HepG2 (cell line): ENCODE measurements around the gene TSPAN31. TPM values are rescaled to one million over a fixed set of nuclear protein-coding genes. Genes with fewer than 3 reads are reported as not detected.

Experiments used
- CEBPZ ChIP-seq: IDR thresholded peaks from 2 replicates; pipeline ENCODE4 v1.6.1; 2012; ENCODE audit warnings: low read length, improper control_type of control experiment
- DNMT3B ChIP-seq: conservative IDR thresholded peaks from 2 replicates; pipeline ENCODE4 v1.6.1; 2016; ENCODE audit warnings: missing biosample characterization, control low read depth
- EHMT2 ChIP-seq: fragments of 200-600 bp; sonication (generic); IDR thresholded peaks from 2 replicates; pipeline ENCODE4 v1.7.0; 2017; ENCODE audit warnings: antibody characterized with exemption, low read depth, low read length, borderline replicate concordance
- ETV5 ChIP-seq: IDR thresholded peaks from 2 replicates; pipeline ENCODE4 v1.6.1; 2018; ENCODE audit warnings: missing biosample characterization, missing genetic modification reagents, inconsistent platforms, borderline replicate concordance
- FOXP4 ChIP-seq: sonication (generic); formaldehyde crosslinking; IDR thresholded peaks from 2 replicates; pipeline ENCODE4 v1.4.0; 2020; ENCODE audit warnings: missing genetic modification reagents
- HIC2 ChIP-seq: sonication (generic); formaldehyde crosslinking; IDR thresholded peaks from 2 replicates; pipeline ENCODE4 v1.9.0; 2022; ENCODE audit warnings: low read depth, missing genetic modification reagents
- MYNN ChIP-seq: sonication (generic); formaldehyde crosslinking; IDR thresholded peaks from 2 replicates; pipeline ENCODE4 v1.4.0; 2020; ENCODE audit warnings: mild to moderate bottlenecking, low read depth, missing genetic modification reagents
- NPAS2 ChIP-seq: sonication (generic); formaldehyde crosslinking; IDR thresholded peaks from 2 replicates; pipeline ENCODE4 v1.8.0; 2022; ENCODE audit warnings: mild to moderate bottlenecking, missing genetic modification reagents, borderline replicate concordance
- NR1H2 ChIP-seq: sonication (generic); formaldehyde crosslinking; IDR thresholded peaks from 2 replicates; pipeline ENCODE4 v1.8.1; 2022; ENCODE audit warnings: low read depth, missing genetic modification reagents, borderline replicate concordance
- PAWR ChIP-seq: sonication (generic); formaldehyde crosslinking; IDR thresholded peaks from 2 replicates; pipeline ENCODE4 v1.4.0; 2020; ENCODE audit warnings: missing genetic modification reagents, mild to moderate bottlenecking, borderline replicate concordance
- PHF21A ChIP-seq: sonication (generic); formaldehyde crosslinking; IDR thresholded peaks from 2 replicates; pipeline ENCODE4 v1.5.0; 2020; ENCODE audit warnings: mild to moderate bottlenecking, missing genetic modification reagents
- SP4 ChIP-seq: sonication (generic); formaldehyde crosslinking; IDR thresholded peaks from 2 replicates; pipeline ENCODE4 v1.8.1; 2023; ENCODE audit warnings: mild to moderate bottlenecking, missing genetic modification reagents
- TEAD3 ChIP-seq: optimal IDR thresholded peaks from 2 replicates; pipeline ENCODE3; 2016; ENCODE audit warnings: borderline replicate concordance
- TFDP1 ChIP-seq: IDR thresholded peaks from 2 replicates; pipeline ENCODE4 v1.6.1; 2016; ENCODE audit warnings: missing compliant biosample characterization, missing genetic modification reagents, borderline replicate concordance
- YEATS4 ChIP-seq: sonication (generic); formaldehyde crosslinking; IDR thresholded peaks from 2 replicates; pipeline ENCODE4 v1.4.0; 2020; ENCODE audit warnings: missing genetic modification reagents, borderline replicate concordance
- ZBTB14 ChIP-seq: sonication (generic); formaldehyde crosslinking; IDR thresholded peaks from 2 replicates; pipeline ENCODE4 v1.4.0; 2020; ENCODE audit warnings: missing genetic modification reagents
- ZNF234 ChIP-seq: sonication (generic); formaldehyde crosslinking; conservative IDR thresholded peaks from 2 replicates; pipeline ENCODE4 v1.5.1; 2020; ENCODE audit warnings: mild to moderate bottlenecking, missing genetic modification reagents
- ZNF3 ChIP-seq: IDR thresholded peaks from 2 replicates; pipeline ENCODE4 v1.7.0; 2017; ENCODE audit warnings: inconsistent platforms
- ZNF598 ChIP-seq: sonication (generic); formaldehyde crosslinking; IDR thresholded peaks from 2 replicates; pipeline ENCODE4 v1.5.1; 2020; ENCODE audit warnings: mild to moderate bottlenecking, missing genetic modification reagents, borderline replicate concordance
- ZSCAN12 ChIP-seq: sonication (generic); formaldehyde crosslinking; IDR thresholded peaks from 2 replicates; pipeline ENCODE4 v1.9.0; 2021; ENCODE audit warnings: mild to moderate bottlenecking, missing genetic modification reagents
- polyA plus RNA-seq, 8 experiments: library from polyadenylated mRNA; depleted of rRNA in 3 of 8; stranded (reverse) in 7 of 8; unstranded in 1 of 8; fragments of >200 nt; fragmentation: Illumina TruSeq in 4 of 8; extraction: Trizol in 4 of 8; gene quantifications; 2 replicates each; pipeline versions ENCODE4 v1.2.1 to v1.2.3, GENCODE V29; 2011 to 2016; ENCODE audit warnings: low read depth in 4 of 8, missing spikeins in 1 of 8, mixed read lengths in 1 of 8; ENCODE audit not compliant: insufficient read depth in 1 of 8
- total RNA-seq, 5 experiments: library from RNA; depleted of rRNA; stranded (reverse); fragments of >200 nt; fragmentation: Illumina TruSeq; extraction: Trizol; gene quantifications; 2 replicates each; pipeline ENCODE4 v1.2.3, GENCODE V29; 2016; ENCODE audit warnings: low read depth in 1 of 5

TSPAN31 gene
- total and polyA plus RNA-seq, 2 of the 13 experiments (the other 11 are each of a cell fraction or from before 2014, with no cell fraction given), result 10.4 to 24.6 TPM

GRCh38 chr12:57765003-57765697 is 20.3 kb downstream of the TSPAN31 start (continued):
- TF ChIP-seq FOXP4 (CRISPR knock-in tag) (peak; percentile 32; the same call in 1 of the 2 replicates), HIC2 (CRISPR knock-in tag) (no peak), DNMT3B (no peak), ZNF3 (CRISPR knock-in tag) (no peak), ZSCAN12 (CRISPR knock-in tag) (0 out of 2 replicates have a peak, but pooled peaks have one; percentile 72), TFDP1 (CRISPR knock-in tag) (peak; percentile 42; the same call in 1 of the 2 replicates), ZNF598 (no peak), MYNN (no peak), YEATS4 (peak; percentile 72; the same call in 1 of the 2 replicates), TEAD3 (CRISPR knock-in tag) (no peak), PAWR (CRISPR knock-in tag) (no peak), PHF21A (CRISPR knock-in tag) (no peak), ETV5 (CRISPR knock-in tag) (peak; percentile 13; the same call in 1 of the 2 replicates), NR1H2 (CRISPR knock-in tag) (no peak), CEBPZ (no peak), NPAS2 (CRISPR knock-in tag) (no peak), ZBTB14 (CRISPR knock-in tag) (no peak; the same call in 1 of the 2 replicates), SP4 (CRISPR knock-in tag) (no peak), EHMT2 (no peak), ZNF234 (CRISPR knock-in tag) (no peak)
